Parathyroid adenoma (tissue), 2 donors: ENCODE results near the gene LGALS3BP.

Experiments
- H2AFZ ChIP-seq: fragments of 300-600 bp; sonication (generic); one replicate; pipeline ENCODE4 v1.7.0; 2017; ENCODE audit warnings: antibody characterized with exemption, mild to moderate bottlenecking
- H3K27ac ChIP-seq: fragments of 300-600 bp; sonication (generic); one replicate; pipeline ENCODE4 v1.7.0; 2017
- H3K27me3 ChIP-seq: fragments of 300-600 bp; sonication (generic); one replicate; pipeline ENCODE4 v1.7.0; 2017; ENCODE audit warnings: low read length; ENCODE audit not compliant: control insufficient read depth, insufficient read depth
- H3K36me3 ChIP-seq: fragments of 300-600 bp; sonication (generic); one replicate; pipeline ENCODE4 v1.7.0; 2017; ENCODE audit warnings: low read length; ENCODE audit not compliant: control insufficient read depth, insufficient read depth
- H3K4me1 ChIP-seq: fragments of 300-600 bp; sonication (generic); one replicate; pipeline ENCODE4 v1.7.0; 2017; ENCODE audit warnings: control low read depth
- H3K4me2 ChIP-seq: fragments of 300-600 bp; sonication (generic); one replicate; pipeline ENCODE4 v1.7.0; 2017; ENCODE audit warnings: low read length
- H3K4me3 ChIP-seq: fragments of 300-600 bp; sonication (generic); one replicate; pipeline ENCODE4 v1.7.0; 2017; ENCODE audit warnings: low read depth, low read length
- H3K79me2 ChIP-seq: fragments of 300-600 bp; sonication (generic); one replicate; pipeline ENCODE4 v1.7.0; 2017; ENCODE audit warnings: control low read depth
- H3K9ac ChIP-seq: fragments of 300-600 bp; sonication (generic); one replicate; pipeline ENCODE4 v1.7.0; 2017; ENCODE audit warnings: mild to moderate bottlenecking
- H3K9me3 ChIP-seq: fragments of 300-600 bp; sonication (generic); one replicate; pipeline ENCODE4 v1.7.0; 2017; ENCODE audit warnings: low read length; ENCODE audit not compliant: control insufficient read depth
- TF ChIP-seq, protein P1 (sequence below): fragments of 300-600 bp; sonication (generic); IDR thresholded peaks from one replicate; pipeline ENCODE4 v1.7.0; 2017; ENCODE audit warnings: antibody characterized with exemption, mild to moderate bottlenecking
- donor health status: primary hyperparathyroidism.

LGALS3BP gene

DNA sequence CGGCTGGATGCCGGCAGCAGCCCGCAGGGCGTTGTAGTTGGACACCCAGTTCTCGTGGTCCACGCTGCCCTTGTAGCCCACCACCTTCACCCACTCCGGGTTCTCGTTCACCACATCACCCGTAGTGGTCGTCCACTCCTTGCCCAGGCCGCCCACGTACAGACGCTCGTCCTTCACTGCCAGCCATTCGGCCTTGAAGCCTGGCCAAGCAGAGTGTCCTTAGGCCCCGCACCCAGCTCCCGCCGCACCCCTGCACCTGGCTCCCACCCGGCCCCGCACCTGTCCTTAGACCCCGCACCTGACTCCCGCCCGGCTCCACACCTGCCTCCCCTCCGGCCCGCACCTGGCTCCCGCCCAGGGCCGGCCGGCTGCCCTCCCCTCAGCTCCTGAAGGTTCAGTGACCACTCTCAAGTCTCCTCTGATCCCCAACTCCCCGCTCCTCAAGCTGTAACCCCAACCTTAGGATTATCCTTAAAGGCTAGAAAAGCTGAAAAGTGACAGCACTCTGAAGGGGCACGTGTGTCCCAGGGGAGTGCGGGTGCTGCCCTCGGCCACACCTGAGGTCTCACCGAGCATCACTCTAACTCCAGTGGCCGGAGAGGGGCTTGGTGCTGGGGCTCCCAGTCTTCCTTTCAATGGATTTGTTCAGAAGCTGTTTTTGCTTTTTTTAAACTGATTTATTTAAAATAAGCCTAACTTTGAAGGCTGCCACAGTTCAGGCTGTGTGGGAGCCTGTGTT is 15.5 kb upstream of the LGALS3BP start:
- Histone ChIP-seq H3K27me3 (no peaks in the 10 kb centered on the region), H3K27ac (peak overlapping the region; percentile 69), H3K4me2 (peak overlapping the region; percentile 37), H3K79me2 (peaks cover 6% of the 10 kb centered on the region), H3K9ac (no peak overlapping the region), H3K36me3 (no peaks in the 10 kb centered on the region), H2AFZ (no peak overlapping the region), H3K4me3 (no peak overlapping the region), H3K9me3 (no peaks in the 10 kb centered on the region), H3K4me1 (peaks cover 24% of the 10 kb centered on the region)
- TF ChIP-seq, protein P1, sequence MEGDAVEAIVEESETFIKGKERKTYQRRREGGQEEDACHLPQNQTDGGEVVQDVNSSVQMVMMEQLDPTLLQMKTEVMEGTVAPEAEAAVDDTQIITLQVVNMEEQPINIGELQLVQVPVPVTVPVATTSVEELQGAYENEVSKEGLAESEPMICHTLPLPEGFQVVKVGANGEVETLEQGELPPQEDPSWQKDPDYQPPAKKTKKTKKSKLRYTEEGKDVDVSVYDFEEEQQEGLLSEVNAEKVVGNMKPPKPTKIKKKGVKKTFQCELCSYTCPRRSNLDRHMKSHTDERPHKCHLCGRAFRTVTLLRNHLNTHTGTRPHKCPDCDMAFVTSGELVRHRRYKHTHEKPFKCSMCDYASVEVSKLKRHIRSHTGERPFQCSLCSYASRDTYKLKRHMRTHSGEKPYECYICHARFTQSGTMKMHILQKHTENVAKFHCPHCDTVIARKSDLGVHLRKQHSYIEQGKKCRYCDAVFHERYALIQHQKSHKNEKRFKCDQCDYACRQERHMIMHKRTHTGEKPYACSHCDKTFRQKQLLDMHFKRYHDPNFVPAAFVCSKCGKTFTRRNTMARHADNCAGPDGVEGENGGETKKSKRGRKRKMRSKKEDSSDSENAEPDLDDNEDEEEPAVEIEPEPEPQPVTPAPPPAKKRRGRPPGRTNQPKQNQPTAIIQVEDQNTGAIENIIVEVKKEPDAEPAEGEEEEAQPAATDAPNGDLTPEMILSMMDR, result no peak

DNA sequence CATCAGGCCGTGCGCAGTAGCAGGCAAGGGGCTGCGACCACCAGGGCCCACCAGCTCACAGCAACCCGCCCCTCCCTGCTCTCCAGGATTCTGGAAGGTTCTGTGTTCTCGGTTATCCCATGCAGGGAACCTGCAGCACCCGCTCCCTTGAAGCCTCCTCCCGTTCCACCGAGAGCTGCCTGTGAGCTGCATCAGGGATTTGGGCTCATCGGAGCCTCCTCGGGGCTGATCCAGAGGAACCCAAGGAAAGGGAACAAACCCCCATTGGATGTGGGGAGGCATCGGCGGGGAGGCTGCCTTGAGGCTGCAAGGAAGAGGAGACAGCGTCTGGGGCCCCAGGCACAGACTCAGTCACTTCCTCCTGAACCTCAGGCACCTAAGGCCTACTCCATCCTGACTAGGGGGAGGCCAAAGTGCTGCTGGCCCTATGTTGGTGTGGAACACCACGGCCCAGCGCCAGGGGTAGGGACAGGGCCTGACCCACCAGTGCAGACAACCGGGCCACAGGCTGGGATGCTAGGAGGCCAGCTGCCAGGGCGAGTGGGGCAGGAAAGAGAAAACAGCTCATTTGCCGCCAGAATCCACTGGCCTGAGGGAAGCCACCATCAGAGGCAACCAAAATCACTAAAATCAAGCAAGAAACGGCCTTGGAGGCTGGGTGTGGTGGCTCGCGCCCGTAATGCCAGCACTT is 14.4 kb upstream of the LGALS3BP start:
- H3K36me3 ChIP-seq, result no peaks in the 10 kb centered on the region
- peaks cover 6% of the 10 kb centered on the region for H3K79me2 ChIP-seq
- no peak overlapping the region for H2AFZ ChIP-seq
- TF ChIP-seq, protein P1, result no peak
- H3K4me1 ChIP-seq, result peaks cover 24% of the 10 kb centered on the region
- no peaks in the 10 kb centered on the region for H3K27me3 ChIP-seq
- H3K4me3 ChIP-seq, result no peak overlapping the region
- no peak overlapping the region for H3K27ac ChIP-seq
- no peak overlapping the region for H3K4me2 ChIP-seq
- H3K9me3 ChIP-seq, result no peaks in the 10 kb centered on the region
- H3K9ac ChIP-seq, result no peak overlapping the region

DNA sequence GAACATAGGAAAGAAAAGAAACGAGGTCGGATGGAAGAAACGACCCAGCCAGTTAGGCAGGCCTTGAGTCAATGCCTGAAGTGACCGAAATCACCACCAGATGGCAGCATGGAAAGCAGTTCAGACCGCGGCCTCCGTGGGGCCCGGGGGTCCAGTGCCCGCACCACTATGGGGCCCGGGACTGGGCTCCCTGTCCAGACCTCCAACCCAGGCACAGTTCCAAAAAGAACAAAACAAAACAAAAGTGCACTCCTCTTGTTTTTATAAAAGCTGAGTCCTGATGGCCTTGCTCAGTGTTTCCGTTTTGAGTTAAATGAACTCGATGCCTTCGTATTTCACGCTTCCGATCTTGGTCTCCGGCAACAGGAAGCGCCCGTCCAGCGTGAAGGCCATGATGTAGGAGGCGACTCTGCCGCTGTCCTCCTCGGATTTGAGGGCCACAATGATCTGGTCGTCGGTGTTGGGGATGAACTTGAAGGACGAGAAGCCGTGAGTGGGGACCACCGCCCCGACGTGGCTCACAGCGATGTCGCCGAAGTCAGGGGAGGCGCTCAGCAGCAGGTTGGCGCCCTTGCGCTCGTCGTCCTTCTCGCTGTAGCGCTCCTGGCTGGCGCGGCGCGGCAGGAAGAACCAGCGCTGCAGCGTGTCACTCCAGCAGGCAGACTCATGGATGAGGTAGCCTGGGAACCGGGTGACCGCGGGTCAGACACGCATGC is 13.7 kb upstream of the LGALS3BP start:
- Histone ChIP-seq H3K27ac (peak overlapping the region; percentile 3), H3K79me2 (peaks cover 6% of the 10 kb centered on the region), H3K9ac (no peak overlapping the region), H3K9me3 (no peaks in the 10 kb centered on the region), H3K27me3 (no peaks in the 10 kb centered on the region), H3K36me3 (no peaks in the 10 kb centered on the region), H3K4me1 (peaks cover 24% of the 10 kb centered on the region), H3K4me3 (no peak overlapping the region), H3K4me2 (no peak overlapping the region), H2AFZ (peak overlapping the region; percentile 23)
- TF ChIP-seq, protein P1, result peak; percentile 86

DNA sequence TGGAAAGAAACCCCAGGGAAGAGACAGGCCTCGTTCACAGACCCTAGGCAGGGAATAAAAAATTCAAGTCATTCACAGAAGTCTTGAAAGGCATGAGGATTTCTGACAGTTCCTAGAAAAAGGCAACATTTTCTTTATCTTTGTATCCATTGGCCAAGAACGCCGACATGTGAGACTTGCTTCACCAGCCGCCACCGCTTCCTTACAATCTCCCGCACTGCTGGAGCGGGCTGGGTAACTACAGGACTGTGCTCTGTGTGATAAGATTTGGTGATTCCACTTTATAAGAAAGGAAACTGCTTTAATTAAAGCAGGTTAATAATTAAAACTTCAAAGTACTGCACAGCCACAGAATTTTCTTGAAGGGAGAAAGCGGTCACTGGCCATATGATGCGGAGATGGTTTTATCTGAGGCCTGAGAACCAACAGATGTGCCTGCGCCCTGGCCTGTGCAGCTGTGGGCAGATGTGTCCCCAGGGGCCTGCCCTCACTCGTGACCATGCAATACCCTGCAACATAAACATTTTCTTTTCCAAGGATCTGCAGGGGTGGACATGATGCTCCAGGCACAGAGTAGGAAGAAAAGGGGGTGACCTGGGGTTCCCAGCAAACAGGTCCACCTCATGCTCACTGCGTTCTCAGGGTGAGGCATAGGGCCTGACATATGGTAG is 13.0 kb upstream of the LGALS3BP start:
- Histone ChIP-seq H3K79me2 (peaks cover 6% of the 10 kb centered on the region), H3K9me3 (no peaks in the 10 kb centered on the region), H2AFZ (peak overlapping the region; percentile 23), H3K36me3 (no peaks in the 10 kb centered on the region), H3K4me3 (no peak overlapping the region), H3K4me1 (peaks cover 22% of the 10 kb centered on the region), H3K27me3 (no peaks in the 10 kb centered on the region), H3K4me2 (no peak overlapping the region), H3K27ac (peak overlapping the region; percentile 3), H3K9ac (no peak overlapping the region)
- TF ChIP-seq, protein P1, result no peak
